Ammon's horn (tissue), 1 donor: ENCODE measurements around the gene PRKCH.
A peak's percentile ranks its signal among the peaks of the same experiment; 100 is the strongest.

Source experiments
- DNase-seq: peaks from one replicate; pipeline ENCODE4 v3.0.0-alpha.2; 2016; ENCODE audit warnings: low spot score

Gene PRKCH

DNA sequence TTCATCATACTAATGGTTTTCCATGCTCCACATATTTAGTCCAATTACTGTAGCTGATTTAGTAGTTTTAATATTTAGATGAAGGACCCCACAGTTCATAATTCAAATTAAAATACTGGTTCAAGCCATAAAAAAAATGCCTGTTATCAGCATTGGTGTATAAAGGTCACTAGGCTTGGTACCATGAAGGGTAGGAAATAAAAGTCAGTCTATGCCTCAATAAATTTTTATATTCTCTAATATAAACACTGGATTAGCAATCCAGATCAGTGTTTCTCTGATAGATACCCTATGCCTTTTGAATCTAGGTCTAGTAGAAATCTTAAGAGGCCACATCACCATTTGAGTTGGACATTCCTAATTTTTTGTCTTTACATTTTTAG, 210.7 kb downstream of the PRKCH start:
- DNase-seq: no peak

DNA sequence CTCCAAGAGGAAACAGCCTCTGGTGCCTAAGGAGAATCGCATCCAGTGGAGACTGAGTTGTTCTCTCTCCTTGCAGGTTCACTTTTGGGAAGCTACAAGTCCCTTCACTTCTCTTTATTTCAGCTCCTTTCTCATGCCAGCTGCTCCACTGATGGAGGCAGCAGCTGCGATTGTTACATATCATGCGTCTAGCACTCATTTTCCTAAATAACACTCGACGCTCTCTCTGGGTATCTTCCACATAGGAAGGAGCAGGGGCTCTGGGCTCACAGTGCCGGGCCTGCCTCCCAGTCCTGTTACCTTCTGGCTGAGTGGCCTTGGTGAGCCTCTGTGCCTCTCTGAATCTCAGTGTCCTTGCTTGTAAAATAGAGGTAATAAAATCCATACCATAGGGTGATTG, 211.4 kb downstream of the PRKCH start:
- no peak for DNase-seq

DNA sequence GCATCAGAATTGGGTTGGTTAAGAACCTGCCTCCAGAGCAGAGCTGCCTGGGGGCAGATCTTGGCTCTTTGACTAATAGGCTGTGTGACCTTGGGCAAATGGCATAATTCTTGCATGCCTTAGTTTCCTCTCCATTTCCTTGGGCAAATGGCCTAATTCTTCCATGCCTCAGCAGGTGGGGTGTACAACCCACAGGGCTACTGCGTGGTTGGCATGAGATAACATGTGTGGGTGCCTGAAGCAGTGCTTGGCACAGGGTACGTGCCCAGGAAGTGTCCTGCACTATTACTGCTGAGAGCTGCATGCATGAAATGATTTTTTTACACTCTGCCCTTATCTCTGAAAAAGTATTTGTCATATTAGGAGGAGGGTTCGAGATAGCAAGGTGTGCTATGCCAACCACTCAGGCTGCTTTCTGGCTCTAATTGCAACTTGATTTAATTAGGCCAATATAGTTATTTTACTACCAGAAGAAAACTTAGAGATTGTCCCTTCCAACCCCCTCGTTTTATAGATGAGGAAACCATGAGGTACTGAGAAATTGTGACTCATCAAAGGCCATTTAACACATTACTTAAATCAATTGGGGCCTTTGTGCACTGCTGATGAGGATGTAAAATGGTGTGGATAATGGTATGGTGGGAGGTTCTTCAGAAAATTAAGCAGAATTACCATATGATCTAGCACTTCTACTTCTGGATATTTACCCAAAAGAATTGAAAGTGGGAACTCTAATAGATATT, 212.3 kb downstream of the PRKCH start:
- no peak for DNase-seq

DNA sequence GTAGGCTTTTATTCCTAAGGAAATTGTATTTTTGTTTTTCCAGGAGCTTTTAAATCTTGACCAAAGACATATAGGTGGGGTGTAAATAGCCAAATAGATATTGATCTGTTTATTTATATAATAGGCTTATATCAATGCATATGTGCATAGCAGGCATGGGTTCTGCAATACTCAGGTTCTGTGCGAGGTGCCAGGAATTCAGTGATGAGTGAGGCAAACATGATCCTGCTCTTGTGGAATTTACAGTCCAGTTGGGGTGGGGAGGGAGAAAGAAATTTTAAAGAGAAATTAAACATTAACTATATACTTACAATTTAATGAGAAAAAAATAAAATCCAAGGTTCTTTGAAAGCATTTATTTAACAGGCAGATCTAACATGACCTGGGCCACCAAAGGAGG, 213.7 kb downstream of the PRKCH start:
- DNase-seq: no peak

GRCh38 chr14:61535458-61535857, 214.1 kb downstream of the PRKCH start:
- DNase-seq: no peak

- no peak for DNase-seq
These were observed 215.5 kb downstream of the PRKCH start for GRCh38 chr14:61536661-61537562.

DNA sequence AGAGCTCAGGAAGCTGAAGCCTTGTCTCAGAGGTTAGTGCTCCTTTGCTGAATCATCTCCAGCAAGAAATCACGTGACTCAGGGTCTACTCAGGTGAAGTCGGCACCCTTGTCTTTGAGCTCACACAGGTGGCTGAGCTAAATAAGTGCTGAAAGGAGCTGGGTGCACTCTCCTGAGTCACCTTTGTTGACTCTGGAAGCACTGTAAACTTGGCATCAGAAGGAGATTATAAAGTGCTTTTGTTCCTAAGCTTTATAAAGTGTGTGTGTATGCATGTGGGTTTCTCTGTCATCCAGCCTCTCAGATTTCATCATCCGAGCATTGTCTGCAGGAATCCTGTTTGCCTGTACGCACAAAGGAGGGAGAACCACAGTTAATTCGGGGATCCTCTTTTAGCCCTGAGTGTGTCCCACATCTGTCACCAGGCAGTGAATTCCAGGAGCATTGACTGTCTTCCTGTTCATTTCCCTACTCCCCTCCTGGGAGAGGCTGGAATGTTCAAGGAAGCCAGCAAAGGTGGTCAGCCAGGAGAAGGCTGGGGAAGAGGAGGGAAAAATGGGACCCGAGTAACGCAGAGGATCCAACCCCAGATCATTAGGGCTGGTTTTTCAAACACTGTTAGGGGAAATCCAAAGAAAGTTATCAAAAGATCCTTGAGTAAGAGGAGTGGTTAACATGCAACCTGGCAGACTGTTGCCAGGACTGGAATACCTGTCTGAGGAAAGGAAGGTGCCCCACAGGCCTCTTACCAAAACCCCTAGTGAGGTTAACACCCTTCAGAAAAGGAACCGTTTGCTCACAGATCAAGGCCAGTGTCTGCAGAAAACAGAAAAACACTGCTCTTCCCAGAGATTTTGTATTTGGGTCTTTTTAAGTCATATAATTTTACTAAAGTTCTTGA, 216.4 kb downstream of the PRKCH start:
- no peak for DNase-seq

DNA sequence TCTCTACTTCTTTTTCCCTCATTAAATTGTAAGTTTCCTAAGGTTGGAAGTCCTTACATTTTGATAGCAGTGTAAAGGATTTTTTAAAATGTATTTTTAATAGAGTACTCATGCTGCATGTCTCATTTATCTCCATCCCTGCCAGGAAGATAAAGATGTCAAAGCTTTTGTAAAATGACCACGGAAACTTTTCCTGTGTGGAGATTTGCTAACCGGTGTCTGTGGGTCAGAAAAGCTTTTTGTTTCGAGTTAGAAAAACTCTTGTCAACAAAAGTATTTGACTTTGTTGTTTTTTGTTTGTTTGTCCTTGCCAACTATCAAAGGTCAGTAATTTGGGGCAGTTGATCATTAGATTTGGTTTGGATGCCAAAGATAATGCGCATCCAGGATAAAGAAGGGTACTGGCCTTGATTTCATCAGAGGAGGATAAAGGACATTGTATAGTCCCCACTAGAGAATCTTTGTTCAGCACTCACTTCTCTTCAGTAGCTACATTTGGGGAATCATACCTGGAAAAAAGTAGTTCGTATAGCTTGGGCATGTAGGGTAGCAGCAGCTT, 217.2 kb downstream of the PRKCH start:
- DNase-seq: no peak

- no peak for DNase-seq
These were observed 218.3 kb downstream of the PRKCH start for GRCh38 chr14:61539631-61540030.

GRCh38 chr14:61540931-61541330, 219.6 kb downstream of the PRKCH start:
- DNase-seq: no peak

- peak; percentile 39 for DNase-seq
These were observed 221.7 kb downstream of the PRKCH start for GRCh38 chr14:61542848-61543790.

- DNase-seq: no peak
These were observed 222.6 kb downstream of the PRKCH start for GRCh38 chr14:61543946-61544345.

- DNase-seq: peak; percentile 39
These were observed 223.3 kb downstream of the PRKCH start for GRCh38 chr14:61544448-61545330.

- peak; percentile 82 for DNase-seq
These were observed 224.5 kb downstream of the PRKCH start for GRCh38 chr14:61545726-61546455.

DNA sequence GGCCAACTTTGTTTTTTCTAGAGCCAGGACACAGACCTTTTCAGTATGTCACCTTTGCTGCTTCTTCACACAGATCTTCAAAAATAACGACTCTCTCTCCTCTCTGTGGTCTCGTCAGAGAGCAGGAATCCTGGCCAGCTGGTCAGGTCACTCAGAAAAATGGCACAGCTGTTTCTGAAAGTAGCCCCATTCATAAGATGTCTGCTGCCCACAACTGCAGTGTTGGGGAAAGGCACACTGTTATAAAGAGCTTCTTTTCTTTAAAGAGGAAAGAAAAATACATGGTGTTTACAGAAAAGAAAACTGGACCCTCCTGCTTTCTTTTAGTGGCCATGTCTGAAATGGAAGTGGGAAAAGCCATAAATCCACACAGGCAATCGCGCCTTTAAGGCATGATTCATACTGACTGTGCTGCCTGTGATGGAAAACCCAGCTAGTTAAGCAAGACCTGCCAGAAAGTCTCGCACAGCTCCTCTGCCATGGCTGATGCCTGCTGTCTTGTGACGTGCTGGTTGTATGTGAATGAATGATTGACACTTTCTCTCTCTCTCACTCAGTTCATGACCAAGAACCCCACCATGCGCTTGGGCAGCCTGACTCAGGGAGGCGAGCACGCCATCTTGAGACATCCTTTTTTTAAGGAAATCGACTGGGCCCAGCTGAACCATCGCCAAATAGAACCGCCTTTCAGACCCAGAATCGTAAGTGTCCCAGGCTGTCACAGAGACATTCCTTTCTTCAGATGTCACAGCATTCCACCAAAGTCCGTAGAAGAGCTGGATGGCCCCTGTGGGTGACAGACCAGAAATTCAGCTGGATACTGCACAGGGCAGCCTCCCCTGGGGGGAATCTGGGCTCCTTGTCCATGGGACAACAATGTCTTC, 226.0 kb downstream of the PRKCH start:
- DNase-seq: peak; percentile 46

DNA sequence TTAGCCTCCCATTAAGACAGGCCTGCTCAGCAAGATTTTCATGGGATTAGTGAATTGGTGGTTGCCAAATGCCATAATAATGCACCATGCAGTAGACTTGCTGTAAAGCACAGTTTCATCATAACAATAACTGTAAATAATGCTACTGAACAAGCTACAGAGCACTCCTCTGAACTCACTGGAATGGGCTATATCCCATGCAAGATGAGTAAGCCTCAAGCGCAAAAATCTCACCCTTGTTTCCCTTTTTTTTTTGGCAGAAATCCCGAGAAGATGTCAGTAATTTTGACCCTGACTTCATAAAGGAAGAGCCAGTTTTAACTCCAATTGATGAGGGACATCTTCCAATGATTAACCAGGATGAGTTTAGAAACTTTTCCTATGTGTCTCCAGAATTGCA, 228.0 kb downstream of the PRKCH start:
- DNase-seq: no peak

- DNase-seq: no peak
These were observed 230.0 kb downstream of the PRKCH start for GRCh38 chr14:61551384-61551783.

GRCh38 chr14:61552241-61552640, 230.9 kb downstream of the PRKCH start:
- no peak for DNase-seq
